CD4-positive, CD25-positive, alpha-beta regulatory T cell (primary cell): ENCODE measurements around the gene GRIK5. TPM values are rescaled to one million over a fixed set of nuclear protein-coding genes. Genes with fewer than 3 reads are reported as not detected.
A peak's percentile ranks its signal among the peaks of the same experiment; 100 is the strongest.

Experiments
- ATAC-seq, 2 donors: fragments of 150-1000 bp; cut with Tn5 transposase; one replicate each; pipeline ENCODE4 v1.10.0; 2021; ENCODE audit warnings: low read depth in 2 of 2, moderate number of reproducible peaks in 2 of 2, moderate library complexity in 1 of 2
- DNase-seq, 3 donors: peaks; one replicate each; pipeline versions ENCODE4 v3.0.0 to v3.0.0-alpha.2; 2012 to 2022; ENCODE audit warnings: mixed read lengths in 1 of 3
- H3K27ac ChIP-seq: one replicate; pipeline ENCODE4 v1.7.0; 2013; ENCODE audit warnings: mild to moderate bottlenecking, low read length; ENCODE audit not compliant: insufficient read depth, poor library complexity, severe bottlenecking
- H3K27me3 ChIP-seq: one replicate; pipeline ENCODE4 v1.7.0; 2013; ENCODE audit warnings: low read length; ENCODE audit not compliant: control insufficient read depth, insufficient read depth
- H3K36me3 ChIP-seq: one replicate; pipeline ENCODE4 v1.7.0; 2013; ENCODE audit warnings: mild to moderate bottlenecking, low read length, moderate library complexity; ENCODE audit not compliant: control insufficient read depth, insufficient read depth
- H3K4me1 ChIP-seq: 2 replicates; pipeline ENCODE4 v1.7.0; 2013; ENCODE audit warnings: mild to moderate bottlenecking, low read length; ENCODE audit not compliant: insufficient read depth, control insufficient read depth, poor library complexity, severe bottlenecking
- H3K4me3 ChIP-seq: one replicate; pipeline ENCODE4 v1.7.0; 2013; ENCODE audit warnings: low read depth, mild to moderate bottlenecking, low read length, moderate library complexity
- H3K9me3 ChIP-seq, 2 experiments: 1 replicate in 1 of 2; 2 replicates in 1 of 2; pipeline ENCODE4 v1.7.0; 2013; ENCODE audit warnings: low read length in 2 of 2, mild to moderate bottlenecking in 1 of 2, moderate library complexity in 1 of 2; ENCODE audit not compliant: control insufficient read depth in 2 of 2
- H3K27ac Mint-ChIP-seq, 3 donors: one replicate each; pipeline ENCODE4 v1.8.0; 2020 to 2022; ENCODE audit warnings: mild to moderate bottlenecking in 3 of 3, mixed read lengths in 3 of 3, moderate library complexity in 2 of 3
- H3K27me3 Mint-ChIP-seq: one replicate; pipeline ENCODE4 v1.8.0; 2022; ENCODE audit warnings: mild to moderate bottlenecking, mixed read lengths
- H3K36me3 Mint-ChIP-seq: one replicate; pipeline ENCODE4 v1.8.0; 2020; ENCODE audit warnings: mixed read lengths
- H3K4me1 Mint-ChIP-seq, 4 donors: one replicate each; pipeline ENCODE4 v1.8.0; 2020 to 2022; ENCODE audit warnings: mixed read lengths in 4 of 4, mild to moderate bottlenecking in 1 of 4
- H3K4me3 Mint-ChIP-seq, 4 donors: one replicate each; pipeline ENCODE4 v1.8.0; 2020 to 2022; ENCODE audit warnings: mild to moderate bottlenecking in 4 of 4, mixed read lengths in 4 of 4, moderate library complexity in 3 of 4
- H3K9me3 Mint-ChIP-seq, 7 donors: one replicate each; pipeline ENCODE4 v1.8.0; 2020 to 2022; ENCODE audit warnings: mixed read lengths in 7 of 7, mild to moderate bottlenecking in 3 of 7, moderate library complexity in 2 of 7
- polyA plus RNA-seq, 4 donors: library from polyadenylated mRNA; unstranded; fragments of 300-500 nt; fragmentation: Illumina TruSeq; gene quantifications; one replicate each; pipeline ENCODE4 v1.2.3, GENCODE V29; 2021
- total RNA-seq: library from RNA; stranded (reverse); gene quantifications from one replicate; pipeline ENCODE4 v1.2.3, GENCODE V29; 2022

Gene GRIK5
- total and polyA plus RNA-seq, 5 donors from 2014 or later: 0.06 to 0.52 TPM; not detected in 3

DNA sequence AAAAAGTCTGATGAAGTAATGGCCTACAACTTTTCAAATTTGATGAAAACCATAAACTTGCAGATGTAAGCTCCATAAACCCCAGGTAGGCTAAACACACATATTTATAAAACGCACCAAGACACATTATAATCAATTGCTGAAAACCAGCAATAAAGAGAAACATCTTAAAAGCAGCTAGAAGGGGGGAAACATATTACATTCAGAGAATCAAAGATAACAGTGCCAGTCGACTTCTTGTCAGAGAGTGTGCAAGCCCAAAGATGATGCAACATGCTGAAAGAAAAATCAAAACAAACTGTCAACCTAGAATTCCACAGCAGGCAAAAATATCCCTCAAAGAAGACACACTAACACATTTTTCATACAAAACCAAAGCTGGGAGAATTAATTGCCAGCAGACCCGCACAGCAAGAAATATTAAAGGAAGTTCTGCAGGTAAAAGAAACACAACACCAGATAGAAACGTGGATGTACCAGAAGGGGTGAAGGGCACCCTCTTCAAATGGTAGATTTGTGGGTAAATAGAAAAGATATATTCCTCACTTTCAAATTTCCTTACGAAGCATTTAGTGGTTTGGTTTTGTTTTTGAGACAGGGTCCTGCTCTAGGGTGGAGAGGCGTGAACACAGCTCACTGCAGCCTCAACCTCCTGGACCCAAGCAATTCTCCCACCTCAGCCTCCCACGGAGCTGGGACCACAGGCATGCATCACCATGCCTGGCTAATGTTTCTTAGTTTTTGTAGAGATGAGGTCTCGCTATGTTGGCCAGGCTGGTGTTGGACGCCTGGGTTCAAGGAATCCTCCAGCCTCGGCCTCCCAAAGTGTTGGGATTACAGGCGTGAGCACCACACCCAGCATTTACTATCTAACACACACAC is 59.5 kb downstream of the GRIK5 start:
- Histone ChIP-seq H3K4me3 (no peak overlapping the region), H3K9me3 (no peaks in the 10 kb centered on the region), H3K4me1 (no peaks in the 10 kb centered on the region), H3K27me3 (no peaks in the 10 kb centered on the region), H3K27ac (no peak overlapping the region), H3K36me3 (no peaks in the 10 kb centered on the region)
- no peak for ATAC-seq
- H3K27me3 Mint-ChIP-seq: peaks cover 15% of the 10 kb centered on the region
- H3K4me3 Mint-ChIP-seq: no peak overlapping the region
- H3K27ac Mint-ChIP-seq: no peak overlapping the region
- DNase-seq: no peak
- no peaks in the 10 kb centered on the region for H3K4me1 Mint-ChIP-seq
- H3K9me3 Mint-ChIP-seq: no peaks in the 10 kb centered on the region
- no peaks in the 10 kb centered on the region for H3K36me3 Mint-ChIP-seq

GRCh38 chr19:42006569-42006968 is 63.4 kb downstream of the GRIK5 start:
- Histone ChIP-seq H3K4me1 (no peaks in the 10 kb centered on the region), H3K27me3 (no peaks in the 10 kb centered on the region), H3K4me3 (no peak overlapping the region), H3K9me3 (no peaks in the 10 kb centered on the region), H3K27ac (no peak overlapping the region), H3K36me3 (no peaks in the 10 kb centered on the region)
- Mint-ChIP-seq H3K4me1 (no peaks in the 10 kb centered on the region), H3K36me3 (no peaks in the 10 kb centered on the region), H3K27ac (no peak overlapping the region), H3K9me3 (no peaks in the 10 kb centered on the region), H3K27me3 (peaks cover 30% of the 10 kb centered on the region), H3K4me3 (no peak overlapping the region)
- no peak for DNase-seq
- no peak for ATAC-seq

- Mint-ChIP-seq H3K4me1 (no peaks in the 10 kb centered on the region), H3K27ac (no peak overlapping the region), H3K27me3 (peaks cover 35% of the 10 kb centered on the region), H3K4me3 (no peak overlapping the region), H3K9me3 (no peaks in the 10 kb centered on the region), H3K36me3 (no peaks in the 10 kb centered on the region)
- Histone ChIP-seq H3K27ac (no peak overlapping the region), H3K4me3 (no peak overlapping the region), H3K27me3 (peaks cover 2% of the 10 kb centered on the region), H3K4me1 (no peaks in the 10 kb centered on the region), H3K9me3 (no peaks in the 10 kb centered on the region), H3K36me3 (no peaks in the 10 kb centered on the region)
- no peak for ATAC-seq
- DNase-seq: no peak
Observed at GRCh38 chr19:42005504-42005903, 64.5 kb downstream of the GRIK5 start.

GRCh38 chr19:42003506-42004294 is 66.3 kb downstream of the GRIK5 start:
- H3K4me1 Mint-ChIP-seq: peaks cover 0 to 6% (median 1%) of the 10 kb centered on the region in 4 donors
- Histone ChIP-seq H3K4me1 (no peaks in the 10 kb centered on the region), H3K36me3 (no peaks in the 10 kb centered on the region), H3K4me3 (no peak overlapping the region), H3K27ac (no peak overlapping the region), H3K9me3 (no peaks in the 10 kb centered on the region), H3K27me3 (peaks cover 13% of the 10 kb centered on the region)
- no peak for ATAC-seq
- H3K36me3 Mint-ChIP-seq: peaks cover 5% of the 10 kb centered on the region
- peaks cover 44% of the 10 kb centered on the region for H3K27me3 Mint-ChIP-seq
- H3K4me3 Mint-ChIP-seq: no peak overlapping the region
- H3K9me3 Mint-ChIP-seq: peaks cover 0 to 3% (median 0%) of the 10 kb centered on the region in 7 donors
- peak overlapping the region in 1 of 3 donors; percentile 1 for H3K27ac Mint-ChIP-seq
- DNase-seq: no peak

GRCh38 chr19:41999878-42000208 is 70.2 kb downstream of the GRIK5 start:
- Histone ChIP-seq H3K27ac (no peak overlapping the region), H3K4me3 (no peak overlapping the region)
- H3K4me3 Mint-ChIP-seq: peak overlapping the region in 2 of 4 donors; percentile 0 to 9

DNA sequence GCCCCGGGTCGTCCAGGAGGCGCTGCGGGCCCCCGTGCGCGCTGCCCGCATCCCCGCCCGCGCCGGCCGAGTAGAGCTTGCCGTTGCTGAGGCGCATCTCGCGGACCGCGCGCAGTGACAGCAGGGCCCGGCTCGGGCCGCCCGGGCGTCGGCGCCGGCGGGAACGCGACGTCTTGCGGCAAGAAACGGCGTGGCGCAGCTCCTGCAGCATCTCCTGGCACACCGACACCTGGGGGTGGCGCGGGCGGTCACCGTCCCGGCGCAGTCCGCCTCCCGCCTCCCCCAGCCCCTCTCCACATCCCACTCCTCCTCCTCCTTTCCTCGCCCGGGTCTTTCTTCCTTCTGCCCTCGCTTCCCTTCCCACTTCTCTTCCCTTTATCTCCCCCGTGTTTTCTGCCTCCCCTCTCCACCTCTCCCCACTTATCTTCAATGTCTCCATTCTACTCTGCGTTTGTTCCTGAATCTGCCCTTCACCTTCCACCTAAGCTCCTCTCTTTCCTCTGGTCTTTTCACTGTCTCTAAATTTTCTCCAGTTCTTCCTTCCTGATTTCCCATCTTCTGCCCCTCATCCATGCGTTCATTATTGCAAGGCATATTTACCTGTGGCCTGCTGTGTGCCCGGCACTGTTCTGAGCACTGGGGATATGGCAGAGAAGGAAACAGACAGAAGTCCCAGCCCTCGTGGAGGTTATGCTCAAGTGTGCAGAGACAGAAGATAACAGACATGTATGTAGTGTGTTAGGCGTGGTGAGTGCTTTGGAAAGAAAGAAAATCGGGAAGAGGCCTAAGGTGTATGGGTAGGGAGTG is 70.7 kb downstream of the GRIK5 start:
- H3K4me1 ChIP-seq: peaks cover 18% of the 10 kb centered on the region

More at GRCh38 chr19:41999878-42000208, 70.2 kb downstream of the GRIK5 start:
- peaks cover 55% of the 10 kb centered on the region for H3K27me3 Mint-ChIP-seq
- Histone ChIP-seq H3K36me3 (no peaks in the 10 kb centered on the region), H3K27me3 (peaks cover 25% of the 10 kb centered on the region), H3K4me1 (peaks cover 14% of the 10 kb centered on the region), H3K9me3 (no peaks in the 10 kb centered on the region)
- DNase-seq (no peak), ATAC-seq (no peak)
- H3K9me3 Mint-ChIP-seq: peaks cover 0 to 4% (median 0%) of the 10 kb centered on the region in 7 donors
- H3K36me3 Mint-ChIP-seq: peaks cover 7% of the 10 kb centered on the region
- H3K27ac Mint-ChIP-seq: no peak overlapping the region
- H3K4me1 Mint-ChIP-seq: peaks cover 0 to 35% (median 11%) of the 10 kb centered on the region in 4 donors

DNA sequence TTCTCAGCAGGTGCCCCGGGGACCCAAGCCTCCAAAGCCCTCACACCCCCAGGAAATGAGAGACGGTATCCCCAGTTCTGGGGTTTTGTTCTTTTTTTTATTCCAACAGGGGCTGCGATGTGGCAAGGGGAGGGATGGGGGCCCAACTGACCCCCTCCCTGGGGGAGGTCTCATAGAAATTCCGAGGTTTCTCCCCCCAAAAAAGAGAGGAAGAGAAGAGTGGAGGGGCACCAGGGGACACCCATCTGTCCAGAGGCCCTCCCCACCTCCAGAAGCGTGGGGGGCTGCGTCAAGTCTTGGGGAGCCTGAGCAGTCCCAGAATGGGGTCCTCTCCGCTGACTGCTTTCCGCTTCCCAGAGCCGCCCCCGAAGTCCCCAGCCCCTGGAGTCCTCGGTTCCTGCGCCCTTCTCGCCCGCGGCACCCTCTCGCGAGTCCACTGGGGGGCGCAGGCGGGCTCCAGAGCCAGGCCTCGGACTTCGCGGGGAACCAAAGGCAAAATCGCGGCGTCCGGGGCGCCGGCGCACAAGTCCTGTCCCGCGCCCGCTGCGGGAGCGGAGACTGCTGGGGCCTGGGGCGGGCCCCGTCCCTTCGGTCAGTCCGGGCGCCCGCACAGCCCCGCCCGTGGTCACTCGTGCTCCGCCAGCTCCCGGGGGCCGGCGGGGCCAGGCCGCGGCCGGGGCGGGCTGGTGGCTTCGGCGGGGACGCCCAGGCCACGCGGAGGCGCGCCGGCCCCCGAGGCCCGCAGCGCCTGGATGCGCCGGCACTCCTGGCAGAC is 71.6 kb downstream of the GRIK5 start:
- Mint-ChIP-seq H3K27me3 (peaks cover 53% of the 10 kb centered on the region), H3K4me1 (peaks cover 0 to 41% (median 14%) of the 10 kb centered on the region in 4 donors), H3K27ac (no peak overlapping the region), H3K9me3 (peaks cover 0 to 4% (median 0%) of the 10 kb centered on the region in 7 donors), H3K4me3 (peak overlapping the region in 1 of 4 donors; percentile 56), H3K36me3 (peaks cover 9% of the 10 kb centered on the region)
- H3K36me3 ChIP-seq: no peaks in the 10 kb centered on the region
- H3K27ac ChIP-seq: no peak overlapping the region
- peaks cover 27% of the 10 kb centered on the region for H3K4me1 ChIP-seq
- peaks cover 26% of the 10 kb centered on the region for H3K27me3 ChIP-seq
- H3K9me3 ChIP-seq: no peaks in the 10 kb centered on the region
- DNase-seq (peak in 1 of 3 donors; percentile 43), ATAC-seq (no peak)
- H3K4me3 ChIP-seq: no peak overlapping the region

More for the DNA sequence above, 70.7 kb downstream of the GRIK5 start:
- H3K4me1 Mint-ChIP-seq: peaks cover 0 to 39% (median 11%) of the 10 kb centered on the region in 4 donors
- peak in 1 of 3 donors; percentile 16 for DNase-seq
- peak overlapping the region in 3 of 4 donors; percentile 0 to 59 (median 9) for H3K4me3 Mint-ChIP-seq
- H3K36me3 ChIP-seq: no peaks in the 10 kb centered on the region
- peaks cover 9% of the 10 kb centered on the region for H3K36me3 Mint-ChIP-seq
- ATAC-seq: no peak
- H3K9me3 ChIP-seq: no peaks in the 10 kb centered on the region
- H3K4me3 ChIP-seq: no peak overlapping the region
- peaks cover 0 to 4% (median 0%) of the 10 kb centered on the region in 7 donors for H3K9me3 Mint-ChIP-seq
- H3K27me3 Mint-ChIP-seq: peaks cover 50% of the 10 kb centered on the region
- H3K27me3 ChIP-seq: peaks cover 26% of the 10 kb centered on the region
- H3K27ac ChIP-seq: no peak overlapping the region
- H3K27ac Mint-ChIP-seq: no peak overlapping the region
